Measurements from ENCODE around the gene SLAMF9.
"Not testable (repeated sequence)": the region's sequence is repeated elsewhere in the genome, so short reads cannot be mapped to it uniquely, and the experiment has no call there.

SLAMF9 gene

DNA sequence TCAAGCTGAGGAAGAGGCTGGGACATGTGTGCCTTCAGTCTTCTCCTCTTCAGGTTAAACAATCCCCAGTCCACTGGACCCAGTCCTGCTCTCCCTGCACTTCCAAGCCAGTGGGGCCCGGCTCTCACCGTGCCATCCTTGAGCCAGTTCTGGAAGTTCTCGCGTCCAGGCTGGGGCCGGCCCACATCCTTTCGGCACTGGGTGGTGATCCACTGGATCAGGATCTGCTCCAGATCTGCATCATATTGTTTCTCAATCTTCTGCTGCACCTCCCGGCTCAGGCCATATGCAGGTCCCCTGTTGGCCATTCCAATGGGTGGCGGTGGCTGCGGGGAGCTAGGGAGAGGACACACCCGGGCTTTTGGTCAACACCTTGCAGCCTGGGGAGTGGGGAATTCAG is 33.8 kb downstream of the SLAMF9 start:
- no peak for DNase-seq

DNA sequence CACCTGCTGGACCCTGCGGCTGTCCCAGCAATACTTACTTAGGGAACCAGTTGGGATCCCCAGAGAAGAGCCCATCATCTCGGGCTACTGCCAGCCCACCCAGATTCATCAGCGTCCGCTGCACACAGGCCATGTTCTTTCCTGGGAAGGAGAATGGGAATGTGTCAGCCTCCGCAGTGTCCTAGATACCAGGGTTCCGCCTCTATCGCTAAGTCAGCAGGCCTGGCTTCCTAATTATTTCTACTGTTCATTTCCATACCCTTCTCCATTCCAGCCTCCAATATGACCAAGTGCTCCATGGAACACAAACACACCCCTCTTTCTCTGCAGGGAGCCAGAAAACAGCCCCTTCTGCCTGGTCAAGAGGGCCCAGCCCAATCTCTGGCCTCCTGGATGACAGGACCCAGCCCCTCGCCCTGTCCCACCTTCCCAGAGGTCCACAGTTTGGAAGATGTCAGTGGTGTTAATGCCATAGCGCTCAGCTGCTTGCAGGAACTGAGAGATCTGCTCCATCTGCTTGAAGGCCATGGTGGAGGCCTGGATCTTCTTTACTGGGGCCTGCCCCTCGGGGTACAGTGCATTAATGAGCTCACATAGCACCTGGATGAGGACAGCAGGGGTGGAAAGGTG is 34.7 kb downstream of the SLAMF9 start:
- DNase-seq: no peak

DNA sequence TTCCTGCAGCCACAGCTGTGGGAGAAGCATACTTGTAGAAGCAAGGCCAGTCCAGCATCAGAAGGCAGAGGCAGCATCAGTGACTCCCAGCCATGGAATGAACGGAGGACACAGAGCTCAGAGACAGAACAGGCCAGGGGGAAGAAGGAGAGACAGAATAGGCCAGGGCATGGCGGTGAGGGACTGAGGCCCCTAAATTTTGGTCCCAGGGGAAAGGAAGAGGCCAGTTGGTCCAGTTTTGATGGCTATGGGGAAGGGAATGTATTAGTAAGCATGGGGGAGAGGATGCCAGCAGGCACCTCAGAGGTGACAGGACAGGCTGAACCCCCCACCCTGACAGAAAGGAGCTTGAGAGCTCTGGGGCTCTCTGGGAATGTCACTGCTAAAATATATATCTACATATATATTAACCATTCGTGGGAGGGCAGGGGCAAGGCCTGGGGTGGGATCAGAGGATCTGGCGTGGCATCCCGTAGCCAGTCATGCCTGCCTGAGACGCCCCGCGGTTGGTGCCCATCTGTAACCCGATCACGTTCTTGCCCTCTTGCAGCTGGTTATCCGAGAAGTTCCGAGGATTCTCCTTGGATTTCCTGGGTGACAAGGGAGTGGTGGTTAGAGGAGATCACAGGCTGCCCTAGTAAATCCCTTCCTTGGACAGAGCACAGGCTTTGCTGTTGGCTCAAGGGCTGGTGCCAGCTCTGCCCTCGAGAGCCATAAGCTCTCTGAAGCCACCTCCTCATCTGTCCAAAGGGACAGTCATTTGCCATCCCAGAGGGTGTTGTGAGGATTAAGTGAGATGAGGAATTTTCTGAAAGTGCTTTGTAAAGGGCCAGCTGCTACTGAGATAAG is 35.5 kb downstream of the SLAMF9 start:
- no peak for DNase-seq

DNA sequence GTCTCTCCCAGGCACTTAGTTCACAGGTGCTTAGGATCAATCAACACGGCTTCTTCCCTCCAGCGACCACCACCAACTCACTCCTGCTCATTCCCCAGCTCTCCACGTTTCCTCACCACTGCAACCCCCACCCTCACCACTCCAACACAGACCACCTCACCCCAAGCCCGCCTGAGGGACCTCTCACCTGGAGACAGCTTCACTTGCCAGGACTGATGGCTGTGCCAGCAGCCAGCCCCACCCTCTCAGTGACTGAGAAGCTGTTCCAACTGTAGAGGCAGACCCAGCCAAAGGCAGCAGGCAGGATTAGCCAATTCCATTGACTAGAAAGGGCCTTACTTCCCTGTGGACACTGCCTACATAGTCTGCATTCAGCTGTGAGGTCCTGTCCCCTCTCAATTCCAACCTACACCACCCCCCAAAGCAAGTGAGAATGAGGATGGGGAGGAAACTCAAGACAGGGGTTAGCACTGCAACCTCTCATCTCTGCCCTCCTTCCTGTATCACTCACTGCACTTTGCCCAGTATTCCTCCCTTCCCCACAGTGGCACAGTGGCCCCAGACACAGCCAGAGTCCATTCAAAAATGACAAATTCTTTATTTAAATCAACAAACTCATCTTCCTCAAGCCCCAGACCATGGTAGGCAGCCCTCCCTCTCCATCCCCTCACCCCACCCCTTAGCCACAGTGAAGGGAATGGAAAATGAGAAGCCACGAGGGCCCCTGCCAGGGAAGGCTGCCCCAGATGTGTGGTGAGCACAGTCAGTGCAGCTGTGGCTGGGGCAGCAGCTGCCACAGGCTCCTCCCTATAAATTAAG is 36.3 kb downstream of the SLAMF9 start:
- peak; percentile 15 for DNase-seq

DNA sequence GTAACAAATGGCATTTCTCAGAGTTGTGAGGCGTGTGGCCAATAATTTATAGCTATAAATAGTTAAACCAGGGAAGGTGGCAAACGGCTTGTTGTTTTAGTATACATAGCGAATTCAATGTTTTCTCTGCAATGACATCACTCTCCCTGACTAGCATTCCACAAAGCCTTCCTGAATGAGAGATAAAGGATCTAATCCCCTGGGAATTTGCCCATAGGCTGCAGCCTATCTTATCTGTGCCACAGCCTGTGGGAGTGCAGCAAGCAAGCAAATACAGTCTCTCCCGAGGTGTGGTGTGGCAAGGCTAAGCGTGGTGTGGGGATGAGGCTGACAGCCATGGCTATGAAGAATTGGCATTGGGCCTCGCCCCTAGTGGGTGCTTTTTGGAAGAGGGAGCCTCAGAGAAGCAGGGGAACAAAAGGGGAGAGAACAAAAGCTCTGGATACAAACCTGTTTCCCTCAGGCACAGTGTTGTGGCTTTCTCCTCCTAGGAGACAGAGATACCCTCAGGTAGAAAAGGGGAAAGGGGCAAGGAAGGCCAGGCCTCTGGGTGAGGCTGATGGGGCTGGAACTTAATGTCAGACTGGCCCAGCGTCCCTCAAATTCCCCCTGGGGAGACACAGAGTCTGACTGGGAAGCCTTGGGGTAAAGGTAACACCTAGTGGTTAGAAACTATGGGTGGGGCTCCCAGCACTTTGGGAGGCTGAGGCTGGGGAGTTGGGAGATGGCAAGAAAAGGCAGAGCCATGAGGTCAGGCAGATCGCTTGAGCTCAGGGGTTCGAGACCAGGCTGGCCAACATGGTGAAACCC is 37.6 kb downstream of the SLAMF9 start:
- peak; percentile 88 for DNase-seq

DNA sequence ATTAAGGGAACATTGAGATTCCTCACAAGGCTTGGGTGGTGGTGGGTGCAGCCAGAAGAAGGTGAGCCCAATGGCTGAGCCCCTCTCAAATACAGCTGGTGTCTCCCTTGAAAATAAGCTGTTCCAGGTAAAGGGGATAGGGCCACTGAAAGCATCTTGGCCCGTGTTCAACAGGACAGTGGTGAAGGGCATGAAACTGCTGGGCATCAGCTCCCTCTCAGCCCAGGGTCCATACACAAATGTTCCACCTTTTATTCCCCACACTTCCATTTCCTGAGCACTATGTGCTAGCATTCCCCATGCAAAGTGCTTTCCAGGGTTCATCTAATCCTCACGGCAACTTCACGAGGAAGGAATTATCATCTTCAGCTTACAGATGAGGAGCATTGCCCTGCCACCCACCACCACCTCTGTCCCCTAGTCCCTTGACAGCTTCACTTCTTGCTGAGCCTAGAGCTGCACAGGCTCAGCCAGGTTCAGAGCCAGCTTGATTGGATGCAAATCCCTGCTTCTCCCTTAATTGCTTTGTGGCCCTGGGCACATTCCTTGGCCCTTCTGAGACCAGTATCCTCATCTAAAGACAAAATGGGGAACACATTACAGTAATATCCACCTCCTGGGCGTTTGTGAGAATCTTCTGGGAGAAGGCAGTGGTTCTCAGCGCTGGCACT is 38.3 kb downstream of the SLAMF9 start:
- DNase-seq: peak; percentile 76

DNA sequence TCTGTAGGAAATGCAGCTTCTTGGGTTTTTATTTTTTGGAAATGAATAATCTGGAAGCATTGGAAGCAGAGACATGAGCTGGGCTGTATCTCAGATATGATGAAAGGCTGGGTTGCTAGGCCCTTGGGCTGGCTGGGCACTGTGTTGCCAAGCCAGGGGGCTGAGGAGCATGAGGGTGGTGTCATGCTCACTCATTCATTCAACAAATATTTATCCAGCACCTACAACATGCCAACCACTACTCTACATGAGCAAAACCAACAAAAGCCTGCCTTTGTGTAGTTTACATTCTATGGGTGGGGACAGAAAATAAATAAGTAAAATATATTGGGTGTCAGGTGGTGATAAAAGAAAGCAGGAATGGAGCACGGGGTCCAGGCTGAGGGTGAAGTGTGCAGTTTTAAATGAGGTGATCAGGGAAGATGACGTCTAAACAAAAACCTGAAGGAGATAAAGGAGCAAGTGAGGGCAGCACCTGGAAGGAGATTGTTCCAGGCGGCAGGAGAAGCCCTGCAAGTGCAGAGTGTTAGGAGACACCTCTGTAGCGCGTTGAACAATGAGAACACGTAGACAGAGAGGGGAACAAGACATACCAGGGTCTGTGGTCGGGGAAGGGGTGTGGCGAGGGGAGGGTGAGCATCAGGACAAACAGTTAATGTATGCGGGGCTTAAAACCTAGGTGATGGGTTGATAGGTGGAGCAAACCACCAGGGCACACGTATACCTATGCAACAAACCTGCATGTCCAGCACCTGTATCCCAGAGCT is 39.6 kb downstream of the SLAMF9 start:
- DNase-seq: peak; percentile 86

DNA sequence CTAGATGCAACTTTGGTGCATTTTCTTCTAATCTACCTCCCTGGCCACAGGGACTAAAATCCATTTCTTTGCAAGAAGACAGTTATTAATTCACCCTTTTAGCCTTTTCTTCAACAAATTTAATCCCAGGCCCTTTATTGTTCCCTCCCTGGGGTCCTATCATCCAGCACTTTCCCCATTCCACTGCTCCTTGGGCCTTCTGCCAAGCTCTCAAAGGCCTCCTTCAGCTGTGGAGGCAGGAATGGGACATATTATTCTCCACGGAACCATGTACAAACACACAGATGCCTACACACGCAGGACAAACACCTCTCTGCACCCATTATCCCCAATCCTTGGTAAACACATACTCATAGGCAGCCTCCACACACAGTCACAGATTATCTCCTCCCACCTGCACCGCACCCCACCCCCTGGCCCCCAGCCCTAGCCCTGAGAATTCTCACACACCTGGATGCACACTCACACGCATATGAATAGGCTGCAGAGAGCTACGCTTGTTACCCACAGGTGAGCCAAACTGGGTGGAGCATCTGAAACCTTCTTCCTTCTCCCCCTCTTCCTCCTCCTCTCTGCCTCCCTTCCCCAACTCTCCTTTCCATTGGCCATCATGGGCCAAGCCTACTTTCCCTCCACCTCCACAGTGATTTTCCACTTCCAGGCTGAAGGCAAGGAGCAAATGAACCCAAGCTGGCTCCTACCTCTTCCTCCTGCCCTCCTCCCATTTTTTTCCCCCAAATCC is 40.4 kb downstream of the SLAMF9 start:
- DNase-seq: peak; percentile 94

DNA sequence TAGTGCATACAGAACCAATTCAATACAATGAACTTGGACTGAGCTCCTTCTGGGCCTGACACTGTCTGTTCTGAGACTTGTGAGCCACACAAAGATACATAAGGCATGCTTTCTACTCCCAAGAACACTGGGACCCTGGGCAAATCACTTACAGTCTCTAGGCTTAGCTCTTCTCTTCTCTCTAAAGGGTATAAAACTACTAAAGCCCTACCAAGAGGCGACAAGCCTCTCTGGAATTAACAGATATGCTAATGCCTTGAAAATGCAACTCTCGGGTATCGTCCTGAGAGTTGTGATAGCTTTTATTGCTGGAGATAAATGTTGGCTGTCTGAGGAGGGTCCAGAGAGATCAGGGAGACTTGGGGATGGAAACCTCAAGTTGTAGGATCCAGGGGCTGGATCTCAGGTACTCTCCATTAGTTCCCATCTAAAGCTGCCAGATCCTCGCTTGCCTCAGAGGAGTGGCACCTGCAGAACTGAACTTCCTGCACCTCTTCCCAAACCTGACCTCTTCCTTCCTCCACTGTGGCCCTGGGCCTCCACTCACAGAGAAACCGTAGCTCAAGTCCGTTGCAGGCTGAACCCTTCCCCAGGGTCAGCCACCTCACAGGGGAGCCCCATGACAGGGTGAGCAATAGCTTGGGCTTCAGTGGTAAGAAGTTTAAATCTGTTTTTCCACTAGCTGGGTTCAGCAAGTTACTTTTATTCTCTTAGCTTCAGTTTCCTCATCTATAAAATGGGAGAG is 42.5 kb downstream of the SLAMF9 start:
- no peak for DNase-seq

DNA sequence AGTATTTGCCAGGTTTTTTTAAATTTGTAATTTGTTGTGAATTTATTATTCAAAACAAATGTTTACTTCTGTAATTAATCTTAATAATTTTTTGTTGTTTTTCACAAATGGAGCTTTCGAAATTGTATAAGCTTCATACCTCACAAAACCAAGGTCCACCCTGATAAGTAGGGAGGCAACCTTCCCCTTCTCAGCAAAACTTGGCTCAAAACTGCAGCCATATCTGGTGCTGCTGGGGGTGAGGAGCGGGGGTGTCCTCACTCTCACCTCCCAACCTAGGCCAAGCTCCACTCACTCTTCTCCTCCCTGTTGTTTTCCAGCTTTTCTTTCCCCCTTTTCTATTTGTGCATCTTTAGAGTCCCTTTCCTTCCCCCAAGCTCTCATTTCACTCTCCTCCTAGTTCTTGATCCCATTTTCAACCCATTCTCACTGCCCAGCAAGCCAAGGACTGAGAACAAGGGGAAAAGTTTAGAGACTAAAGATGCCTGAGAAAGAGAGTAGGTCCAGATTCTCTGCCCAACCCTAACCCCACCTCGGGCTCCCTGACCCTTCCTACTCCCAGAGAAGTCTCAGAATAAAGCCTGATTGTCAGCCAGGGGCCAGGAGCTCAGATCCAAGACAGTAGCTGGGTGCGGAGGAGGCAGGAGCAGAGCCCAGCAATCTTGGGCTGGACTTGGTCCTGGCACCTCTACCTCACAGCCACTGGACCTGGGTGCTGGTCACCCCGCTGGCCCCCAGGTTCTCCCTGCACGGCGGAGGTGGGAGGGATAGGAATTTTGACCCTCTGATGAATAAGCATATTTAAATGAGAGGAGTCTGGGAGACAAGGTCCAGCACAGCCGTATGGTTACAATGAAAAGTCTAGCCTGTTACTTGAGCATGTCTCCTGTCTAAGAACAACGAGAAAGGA is 45.8 kb downstream of the SLAMF9 start:
- no peak for DNase-seq

DNA sequence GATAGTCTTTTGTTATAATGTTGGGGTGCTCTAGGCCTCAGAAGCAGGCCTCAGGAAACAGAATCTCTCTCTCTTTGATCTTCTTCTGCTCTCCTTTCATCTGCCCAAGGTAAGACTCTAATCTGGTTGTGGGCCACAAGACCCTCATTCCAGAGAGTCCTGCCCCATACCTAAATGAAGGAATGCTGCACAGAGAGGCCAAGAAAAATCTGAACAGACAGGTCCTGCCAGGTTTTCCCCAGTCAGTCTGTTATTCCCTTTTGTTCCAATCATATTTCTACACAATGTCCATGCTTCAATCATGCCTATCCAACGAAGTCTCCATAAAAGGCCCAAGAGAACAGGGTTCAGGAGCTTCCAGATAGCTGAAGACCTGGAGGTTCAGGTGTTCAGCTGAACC is 47.1 kb downstream of the SLAMF9 start:
- no peak for DNase-seq

DNA sequence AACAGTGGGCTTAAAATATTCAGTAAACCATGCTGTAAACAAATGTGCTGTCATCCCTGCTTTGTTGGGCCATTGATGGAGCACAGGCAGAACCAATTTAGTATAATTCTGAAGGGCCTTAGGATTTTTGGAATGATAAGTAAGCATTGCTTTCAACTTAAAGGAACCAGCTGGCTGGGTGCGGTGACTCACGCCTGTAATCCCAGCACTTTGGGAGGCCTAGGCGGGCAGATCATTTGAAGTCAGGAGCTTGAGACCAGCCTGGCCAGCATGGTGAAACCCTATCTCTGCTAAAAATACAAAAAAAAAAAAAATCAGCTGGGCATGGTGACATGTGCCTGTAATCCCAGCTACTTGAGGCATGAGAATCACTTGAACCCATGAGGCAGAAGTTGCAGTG is 50.0 kb downstream of the SLAMF9 start:
- not testable (repeated sequence) for DNase-seq

DNA sequence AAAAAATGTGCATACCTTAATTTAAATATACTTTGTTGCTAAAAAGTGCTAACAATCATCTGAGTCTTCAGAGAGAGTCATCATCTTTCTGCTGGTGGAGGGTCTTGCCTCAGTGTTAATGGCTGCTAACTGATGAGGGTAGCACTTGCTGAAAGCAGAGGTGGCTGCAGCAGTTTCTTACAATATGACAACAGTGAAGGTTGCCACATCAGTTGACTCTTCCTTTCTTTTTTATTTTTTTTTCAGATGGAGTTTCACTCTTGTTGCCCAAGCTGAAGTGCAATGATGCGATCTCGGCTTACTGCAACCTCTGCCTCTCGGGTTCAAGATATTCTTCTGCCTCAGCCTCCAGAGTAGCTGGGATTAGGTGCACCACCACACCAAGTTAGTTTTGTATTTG is 51.5 kb downstream of the SLAMF9 start:
- no peak for DNase-seq

Measured in NCI-H69 (cell line).